ENCODE measurements around the gene RPS6KA2.
"Not testable (repeated sequence)": the region's sequence is repeated elsewhere in the genome, so short reads cannot be mapped to it uniquely, and the experiment has no call there.

Gene RPS6KA2

GRCh38 chr6:166533205-166533824 lies 93.7 kb downstream of the RPS6KA2 start:
- no peak for DNase-seq (ENCODE audit: low read depth, low spot score)

GRCh38 chr6:166532302-166532701 lies 94.7 kb downstream of the RPS6KA2 start:
- DNase-seq (ENCODE audit: low read depth, low spot score), result no peak

GRCh38 chr6:166530211-166531095 lies 96.6 kb downstream of the RPS6KA2 start:
- DNase-seq (ENCODE audit: low read depth, low spot score), result no peak

GRCh38 chr6:166529586-166529985 lies 97.5 kb downstream of the RPS6KA2 start:
- DNase-seq (ENCODE audit: low read depth, low spot score), result no peak

GRCh38 chr6:166529058-166529457 lies 98.0 kb downstream of the RPS6KA2 start:
- DNase-seq (ENCODE audit: low read depth, low spot score), result not testable (repeated sequence)

- DNase-seq (ENCODE audit: low read depth, low spot score), result no peak
Observed at GRCh38 chr6:166527849-166528248, 99.2 kb downstream of the RPS6KA2 start.

GRCh38 chr6:166526937-166527336 lies 100.1 kb downstream of the RPS6KA2 start:
- no peak for DNase-seq (ENCODE audit: low read depth, low spot score)

- no peak for DNase-seq (ENCODE audit: low read depth, low spot score)
Observed at GRCh38 chr6:166525567-166525966, 101.5 kb downstream of the RPS6KA2 start.

GRCh38 chr6:166523782-166524559 lies 103.1 kb downstream of the RPS6KA2 start:
- DNase-seq (ENCODE audit: low read depth, low spot score), result no peak

- no peak for DNase-seq (ENCODE audit: low read depth, low spot score)
Observed at GRCh38 chr6:166520905-166521834, 105.9 kb downstream of the RPS6KA2 start.

GRCh38 chr6:166516251-166516884 lies 110.7 kb downstream of the RPS6KA2 start:
- no peak for DNase-seq (ENCODE audit: low read depth, low spot score)

GRCh38 chr6:166515072-166515810 lies 111.8 kb downstream of the RPS6KA2 start:
- DNase-seq (ENCODE audit: low read depth, low spot score), result no peak

GRCh38 chr6:166514196-166514595 lies 112.9 kb downstream of the RPS6KA2 start:
- DNase-seq (ENCODE audit: low read depth, low spot score), result no peak

- DNase-seq (ENCODE audit: low read depth, low spot score), result no peak
Observed at GRCh38 chr6:166512567-166512966, 114.5 kb downstream of the RPS6KA2 start.

- no peak for DNase-seq (ENCODE audit: low read depth, low spot score)
Observed at GRCh38 chr6:166511316-166511715, 115.7 kb downstream of the RPS6KA2 start.

- no peak for DNase-seq (ENCODE audit: low read depth, low spot score)
Observed at GRCh38 chr6:166509193-166509592, 117.9 kb downstream of the RPS6KA2 start.

GRCh38 chr6:166508726-166509125 lies 118.3 kb downstream of the RPS6KA2 start:
- no peak for DNase-seq (ENCODE audit: low read depth, low spot score)

- DNase-seq (ENCODE audit: low read depth, low spot score), result no peak
Observed at GRCh38 chr6:166507809-166508564, 119.1 kb downstream of the RPS6KA2 start.

GRCh38 chr6:166507380-166507779 lies 119.7 kb downstream of the RPS6KA2 start:
- no peak for DNase-seq (ENCODE audit: low read depth, low spot score)

All from activated naive CD8-positive, alpha-beta T cell treated with anti-CD3 and anti-CD28 coated beads, Interleukin-2, amount 50 U/mL, for 16 hours (primary cell).